SW480 (cell line): Measurements from ENCODE around the gene AUTS2.
"Not testable (repeated sequence)": the region's sequence is repeated elsewhere in the genome, so short reads cannot be mapped to it uniquely, and the experiment has no call there.

ENCODE experiments used
- DNase-seq: peaks from one replicate; pipeline ENCODE4 v3.0.0-alpha.2; 2016; ENCODE audit warnings: low spot score

Gene AUTS2

DNA sequence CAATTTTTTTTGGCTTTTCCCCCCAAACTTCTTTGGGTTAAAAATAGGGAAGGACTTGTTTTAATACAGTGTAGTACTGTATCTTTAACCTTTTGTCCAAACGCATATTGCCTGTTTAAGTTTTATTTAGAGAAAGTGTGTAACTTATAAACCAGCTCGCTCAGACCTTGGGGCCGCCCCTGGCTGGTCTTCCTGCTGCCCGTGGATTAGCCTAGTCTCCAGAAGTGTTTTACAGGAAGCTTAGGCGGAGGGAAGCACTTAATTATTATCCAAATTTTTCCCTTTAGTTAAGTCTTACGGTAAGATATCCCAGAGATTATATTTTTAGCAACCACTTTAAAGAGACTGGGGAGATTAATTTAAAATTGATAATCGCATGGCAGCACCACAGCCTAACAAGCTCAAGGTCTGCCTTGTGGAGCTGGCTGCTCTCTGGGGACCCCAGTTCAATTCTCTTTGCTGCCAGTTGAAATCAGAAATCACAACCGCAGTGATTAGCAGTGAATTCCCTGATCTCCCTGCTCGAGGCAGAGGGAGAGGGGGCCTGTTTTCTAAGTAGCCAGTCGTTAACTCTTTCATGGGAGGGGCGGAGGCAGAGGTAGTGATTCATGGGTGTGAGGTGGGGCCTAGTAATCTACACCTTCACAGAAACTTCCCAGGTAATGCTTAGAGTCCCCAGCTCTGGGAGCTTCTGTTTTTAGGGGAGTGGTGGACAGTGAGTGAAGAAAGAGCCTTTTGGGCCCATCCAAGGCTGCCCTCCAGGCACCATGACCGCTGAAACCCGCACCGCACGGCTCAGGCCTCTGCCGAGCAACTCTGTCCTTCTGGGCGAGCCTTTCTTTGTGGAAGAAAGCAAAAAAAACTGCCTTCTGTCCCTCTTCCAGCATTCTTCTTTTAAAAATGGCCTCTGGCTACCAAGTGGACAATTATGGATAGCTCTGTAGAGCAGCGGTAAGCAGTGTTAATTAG is 984.9 kb downstream of the AUTS2 start:
- DNase-seq: no peak

DNA sequence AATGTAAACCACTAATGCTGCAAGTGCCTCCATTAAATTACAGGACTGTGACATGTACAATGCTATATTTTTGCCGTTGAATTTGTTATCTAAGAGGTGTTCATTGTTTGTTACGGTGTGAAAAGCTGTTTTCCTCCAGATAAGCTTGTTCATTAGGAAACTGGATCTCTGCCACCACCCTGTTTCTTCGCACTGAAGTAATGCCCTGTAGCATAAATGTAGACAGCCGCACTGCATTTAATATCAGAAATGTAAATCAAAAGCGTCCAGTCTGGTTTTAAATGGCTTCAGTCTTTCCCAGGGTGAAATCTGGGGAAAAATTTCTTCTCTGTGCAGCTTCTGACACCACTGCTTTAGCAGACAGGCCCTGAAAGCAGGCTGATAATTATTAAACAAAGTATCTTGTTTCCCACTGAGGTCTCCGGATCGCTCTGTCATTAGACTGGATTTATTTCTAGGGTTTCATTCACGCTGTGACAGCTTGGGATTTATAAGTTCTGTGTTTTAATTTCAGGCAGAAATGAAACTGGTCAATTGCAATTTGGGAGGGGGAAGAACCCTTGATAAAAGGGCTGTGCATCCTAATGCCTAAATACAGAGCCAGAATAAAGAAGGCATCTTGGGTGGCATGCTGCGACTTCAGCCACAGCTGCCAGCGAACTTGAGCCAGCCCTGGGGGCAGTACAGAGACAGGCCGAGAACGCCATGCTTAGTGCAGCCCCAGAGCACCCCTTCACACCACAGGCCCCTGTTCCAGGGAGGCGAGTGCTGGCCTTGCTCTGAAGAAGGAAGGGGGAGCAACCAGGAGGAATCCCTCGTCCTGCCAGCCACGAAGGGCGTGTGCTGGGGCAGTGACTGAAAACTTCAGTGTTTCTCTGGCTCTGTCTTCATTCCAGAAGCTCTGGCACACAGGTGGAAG is 985.9 kb downstream of the AUTS2 start:
- DNase-seq: no peak

DNA sequence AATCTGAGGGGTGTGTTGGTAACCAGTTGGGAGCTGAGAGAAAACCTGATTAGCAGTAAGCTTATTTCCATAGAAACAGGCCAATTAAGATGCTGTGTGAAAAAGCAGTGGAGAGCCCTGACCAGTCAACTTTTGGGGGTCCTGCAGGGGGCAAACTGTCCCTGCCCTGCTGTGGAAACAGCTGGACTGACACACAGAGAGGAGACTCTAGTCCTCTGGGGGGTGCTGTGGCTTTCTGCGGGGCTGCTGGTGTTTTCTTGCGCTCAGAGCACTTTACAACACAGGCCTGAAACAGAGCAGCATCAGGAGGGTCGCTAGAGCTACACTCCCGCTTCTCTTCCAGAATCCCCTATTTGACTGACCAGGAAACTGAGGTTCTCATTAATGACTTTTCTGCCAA is 986.8 kb downstream of the AUTS2 start:
- no peak for DNase-seq

DNA sequence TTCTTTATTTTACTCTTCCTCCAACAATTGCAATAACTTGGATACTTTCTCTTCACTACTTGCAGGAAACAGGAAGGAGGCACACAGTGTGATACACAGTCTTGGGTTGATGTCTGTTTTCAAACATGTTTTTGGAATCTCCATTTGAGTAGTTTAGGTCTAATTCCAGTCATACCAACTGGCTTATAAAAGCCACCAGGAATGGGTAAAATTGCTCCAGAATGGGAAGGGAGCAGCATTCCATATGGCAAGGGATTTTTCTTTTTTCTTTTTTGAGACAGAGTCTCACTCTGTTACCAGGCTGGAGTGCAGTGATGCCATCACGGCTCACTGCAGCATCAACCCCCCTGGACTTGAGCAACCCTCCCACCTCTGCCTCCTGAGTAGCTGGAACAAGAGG is 988.5 kb downstream of the AUTS2 start:
- no peak for DNase-seq

DNA sequence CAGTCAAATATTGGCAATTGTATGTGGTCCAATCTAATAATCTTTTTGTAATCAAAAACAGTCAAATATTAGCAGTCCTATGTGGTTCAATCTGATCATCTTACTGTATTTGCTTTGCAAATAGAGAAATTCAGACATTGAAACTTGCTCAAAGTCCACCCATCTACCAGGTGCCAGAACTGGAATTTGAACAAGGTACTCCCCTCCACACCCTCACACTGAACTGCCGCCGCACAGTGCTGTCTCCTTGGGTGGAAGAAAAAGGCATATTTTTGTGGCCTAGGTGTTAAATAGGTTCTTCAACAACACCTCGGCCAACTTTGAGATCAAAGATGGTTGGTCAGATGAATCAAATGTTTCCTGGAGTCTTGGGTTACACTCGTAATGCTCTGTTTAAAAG is 989.5 kb downstream of the AUTS2 start:
- DNase-seq: no peak

DNA sequence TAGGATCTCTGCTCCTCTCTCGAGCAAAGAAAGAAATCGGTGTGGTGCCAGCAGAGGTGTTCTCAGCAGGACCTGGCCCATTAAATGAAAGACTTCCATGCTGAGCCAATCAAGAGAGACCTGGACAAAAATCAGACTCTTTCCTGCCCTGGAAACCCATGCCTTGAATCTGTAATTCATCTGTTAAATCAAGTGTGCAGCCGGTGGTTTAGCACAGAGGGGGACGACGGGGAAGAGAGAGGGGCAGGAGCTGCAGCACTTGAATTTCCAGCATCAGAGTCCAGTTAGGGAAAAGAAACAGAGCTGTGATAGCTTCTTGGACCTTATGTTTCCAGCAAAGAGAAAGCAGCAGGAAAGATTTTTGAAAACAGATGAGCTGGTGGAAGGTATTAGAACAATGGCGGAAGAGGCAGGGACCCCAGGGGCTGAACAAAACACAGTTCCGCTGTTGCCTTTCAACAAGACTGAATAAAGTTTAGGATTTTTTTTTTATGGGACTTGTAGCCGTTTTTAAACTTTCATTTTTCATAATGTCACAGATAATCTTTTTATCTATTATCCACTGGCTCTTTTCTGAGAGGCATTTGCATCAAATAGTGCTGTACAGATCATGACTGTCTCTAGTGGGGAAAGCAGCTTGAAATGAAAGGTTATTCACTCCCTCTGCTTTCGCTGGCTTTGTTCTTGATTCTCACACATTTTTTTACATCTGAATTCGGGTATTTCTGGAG is 990.1 kb downstream of the AUTS2 start:
- DNase-seq: no peak

DNA sequence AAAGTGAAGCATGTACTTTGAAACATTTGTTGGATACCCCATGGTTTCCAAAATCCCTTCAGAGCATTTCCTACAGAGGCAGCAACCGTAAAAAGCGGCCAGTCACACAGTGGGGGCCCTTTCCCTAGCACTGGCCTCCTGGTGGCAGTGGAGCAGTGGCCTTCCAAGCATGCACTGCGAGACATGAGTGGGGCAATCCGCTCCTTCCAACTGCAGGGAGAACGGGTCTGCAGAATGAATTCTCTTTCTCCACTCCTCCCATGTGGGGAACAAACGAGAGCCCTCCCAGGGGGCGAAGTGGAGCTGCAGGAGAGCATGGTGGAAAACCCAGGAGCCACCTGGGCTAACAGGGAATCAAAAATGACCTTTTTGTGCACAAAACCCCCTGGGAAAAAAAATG is 990.7 kb downstream of the AUTS2 start:
- no peak for DNase-seq

DNA sequence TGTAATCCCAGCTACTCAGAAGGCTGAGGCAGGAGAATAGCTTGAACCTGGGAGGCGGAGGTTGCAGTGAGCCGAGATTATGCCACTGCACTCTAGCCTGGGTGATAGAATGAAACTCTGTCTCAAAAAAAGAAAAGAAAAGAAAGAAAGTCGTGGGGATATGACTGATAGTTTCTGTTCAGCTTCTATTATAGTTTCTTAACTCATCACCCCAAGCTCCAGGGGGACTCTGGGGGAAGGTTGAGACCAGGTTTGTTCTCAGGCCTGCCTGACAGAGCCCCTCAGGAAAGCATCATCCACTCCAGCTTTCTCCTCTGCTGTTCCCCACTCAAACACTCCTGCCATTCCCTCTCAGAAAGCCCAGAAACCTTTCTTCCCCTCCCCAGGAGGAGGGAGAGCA is 991.3 kb downstream of the AUTS2 start:
- no peak for DNase-seq

DNA sequence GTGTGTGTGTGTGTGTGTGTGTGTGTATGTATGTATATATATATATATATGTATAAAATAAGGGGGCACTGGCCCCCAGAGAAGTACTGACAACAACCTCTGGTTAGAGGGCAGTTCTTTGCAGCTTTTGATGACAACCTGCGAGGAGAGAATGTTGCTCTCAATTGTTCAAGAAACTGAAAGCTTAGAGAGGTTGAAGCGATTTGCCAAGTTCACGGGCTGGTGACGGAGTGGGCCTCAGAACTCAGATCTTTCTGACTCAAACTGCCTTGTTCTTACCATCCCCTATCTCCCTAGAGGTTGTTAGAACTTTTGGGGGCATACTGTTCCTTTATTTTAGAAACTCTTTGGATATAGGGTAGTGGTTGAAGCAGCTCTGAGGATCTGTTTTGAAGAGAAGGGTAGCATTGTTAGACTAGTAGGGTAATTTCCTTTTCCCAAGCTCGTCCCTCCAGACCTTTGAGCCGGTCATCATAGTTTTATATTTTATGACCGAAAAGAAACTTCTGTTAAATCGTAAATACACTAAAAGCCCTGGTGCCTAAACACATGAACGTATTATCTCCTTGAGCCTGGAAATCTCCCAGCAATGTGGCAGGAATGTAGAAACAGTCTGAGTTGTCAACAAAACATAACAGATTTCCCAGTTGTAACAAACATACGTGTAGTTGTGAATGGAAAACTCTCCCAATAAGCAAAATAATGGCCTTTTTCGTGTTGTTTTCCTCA is 992.0 kb downstream of the AUTS2 start:
- no peak for DNase-seq

DNA sequence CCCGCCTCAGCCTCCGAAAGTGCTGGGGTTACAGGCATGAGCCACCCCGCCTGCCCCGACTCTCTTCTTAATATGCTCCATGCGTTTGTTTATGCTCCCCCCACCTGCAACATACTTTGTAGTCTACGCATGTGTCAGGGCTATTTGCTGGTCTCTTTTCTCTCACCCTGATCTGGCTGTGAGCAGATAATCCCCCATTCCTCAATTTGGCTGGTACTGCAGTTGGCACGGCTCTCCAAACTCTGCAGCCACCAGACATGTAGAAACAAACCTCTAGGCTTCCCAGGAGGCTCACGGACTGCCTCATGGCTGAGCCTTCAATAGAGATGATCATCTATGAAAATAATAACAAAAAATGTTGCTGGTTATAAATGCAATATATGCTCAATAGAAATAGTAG is 993.4 kb downstream of the AUTS2 start:
- DNase-seq: no peak

DNA sequence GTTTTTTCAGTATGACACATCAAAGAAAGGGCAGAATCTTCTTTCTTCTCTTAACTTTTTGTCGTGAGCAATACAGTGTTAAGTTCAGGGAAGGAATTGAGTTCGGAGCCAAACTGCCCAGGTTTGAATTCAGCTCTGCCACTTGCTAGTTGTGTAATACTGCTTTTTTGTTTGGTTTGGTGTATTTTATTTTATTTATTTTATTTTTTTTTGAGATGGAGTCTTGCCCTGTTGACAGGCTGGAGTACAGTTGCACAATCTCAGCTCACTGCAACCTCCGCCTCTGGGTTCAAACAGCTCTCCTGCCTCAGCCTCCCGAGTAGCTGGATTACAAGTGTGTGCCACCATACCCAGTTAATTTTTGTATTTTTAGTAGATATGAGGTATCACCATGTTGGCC is 993.9 kb downstream of the AUTS2 start:
- no peak for DNase-seq

DNA sequence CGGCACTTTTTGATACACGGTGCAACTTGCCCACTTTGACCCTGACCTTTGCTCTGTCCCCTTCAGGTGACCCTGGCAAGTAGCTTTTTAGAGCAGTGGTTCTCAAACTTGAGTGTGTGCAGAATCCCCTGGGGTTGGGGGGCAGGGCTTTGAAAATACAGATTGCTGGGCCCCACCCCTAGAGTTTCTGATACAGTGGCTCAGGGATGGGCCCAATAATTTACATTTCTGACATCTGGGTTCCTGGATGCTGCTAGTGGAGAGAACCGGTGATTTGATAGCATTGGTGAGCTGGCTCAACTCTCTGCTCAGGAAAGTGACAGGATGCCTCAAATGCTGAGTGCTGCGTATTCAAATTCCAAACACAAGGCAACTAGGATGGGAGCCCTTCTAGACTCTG is 995.9 kb downstream of the AUTS2 start:
- no peak for DNase-seq

DNA sequence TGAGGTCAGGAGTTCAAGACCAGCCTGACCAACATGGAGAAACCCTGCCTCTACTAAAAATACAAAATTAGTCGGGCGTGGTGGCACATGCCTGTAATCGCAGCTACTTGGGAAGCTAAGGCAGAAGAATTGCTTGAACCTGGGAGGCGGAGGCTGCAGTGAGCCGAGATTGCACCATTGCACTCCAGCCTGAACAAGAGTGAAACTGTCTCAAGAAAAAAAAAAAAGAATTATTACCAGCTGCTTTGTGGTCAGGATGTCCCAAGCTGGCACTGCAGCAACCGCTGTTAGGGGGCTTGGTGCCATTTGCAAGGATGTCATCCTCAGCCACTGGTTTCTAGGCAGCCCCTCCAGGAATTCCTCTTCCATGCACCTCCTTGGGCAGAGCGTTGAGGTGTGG is 996.6 kb downstream of the AUTS2 start:
- DNase-seq: not testable (repeated sequence)

DNA sequence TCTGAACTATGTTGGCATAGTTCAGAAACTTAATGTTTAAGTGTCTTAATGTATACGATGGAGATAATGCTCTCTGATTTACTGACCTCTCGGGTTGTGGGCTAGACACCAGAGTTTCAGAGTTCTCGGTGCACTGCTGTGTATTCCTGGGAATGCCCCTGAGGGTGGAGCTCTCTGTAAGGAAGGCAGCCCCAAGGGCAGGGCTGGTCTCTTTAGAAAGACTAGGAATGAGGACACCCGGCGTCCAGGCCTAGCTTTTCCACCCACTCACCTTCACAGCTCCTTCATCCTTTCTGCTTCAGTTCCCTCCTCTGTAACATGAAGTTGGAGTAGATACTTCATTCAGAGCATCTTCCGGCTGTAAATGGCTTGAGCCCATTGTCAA is 997.1 kb downstream of the AUTS2 start:
- no peak for DNase-seq

DNA sequence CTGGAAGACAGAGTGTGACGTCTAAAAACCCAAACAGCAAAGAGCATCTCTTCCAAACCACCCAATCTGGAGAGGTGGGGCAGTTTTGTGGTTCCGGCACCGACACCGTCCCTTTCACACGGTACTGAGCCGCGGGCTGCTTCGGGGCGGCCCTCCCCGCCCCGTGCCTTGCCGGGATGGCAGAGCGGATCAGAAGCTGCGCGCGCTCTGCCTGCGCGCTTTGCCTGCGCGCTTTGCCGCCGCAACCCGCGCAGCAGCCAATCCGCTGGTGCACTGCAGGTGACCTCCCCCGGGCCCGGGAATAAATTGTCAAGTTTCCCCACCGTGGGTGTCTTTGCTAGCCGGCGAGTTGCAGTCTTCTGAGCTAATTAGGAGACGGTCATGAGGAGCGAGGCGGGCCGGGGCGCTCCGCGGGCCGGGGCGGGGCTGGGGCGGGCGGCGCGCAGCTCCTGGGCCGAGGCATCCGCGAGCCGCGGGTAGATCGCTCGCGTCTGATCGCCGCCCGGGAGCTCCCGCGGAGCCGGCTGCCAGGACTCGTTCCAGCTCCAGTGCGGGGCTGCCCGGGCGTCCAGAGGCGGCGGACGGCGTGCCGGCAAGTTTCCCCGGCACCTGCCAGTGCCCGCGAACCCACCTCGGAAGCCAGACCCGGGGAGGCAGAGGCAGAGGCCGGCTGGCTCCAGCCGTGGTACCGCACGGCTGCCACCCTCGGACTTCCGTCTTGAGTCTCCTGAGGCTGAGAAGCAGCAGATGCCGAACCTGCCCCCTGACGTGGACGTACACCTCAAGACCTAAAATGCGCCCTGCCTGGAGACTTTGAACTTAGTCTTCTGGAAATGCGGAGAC is 997.7 kb downstream of the AUTS2 start:
- DNase-seq: no peak

DNA sequence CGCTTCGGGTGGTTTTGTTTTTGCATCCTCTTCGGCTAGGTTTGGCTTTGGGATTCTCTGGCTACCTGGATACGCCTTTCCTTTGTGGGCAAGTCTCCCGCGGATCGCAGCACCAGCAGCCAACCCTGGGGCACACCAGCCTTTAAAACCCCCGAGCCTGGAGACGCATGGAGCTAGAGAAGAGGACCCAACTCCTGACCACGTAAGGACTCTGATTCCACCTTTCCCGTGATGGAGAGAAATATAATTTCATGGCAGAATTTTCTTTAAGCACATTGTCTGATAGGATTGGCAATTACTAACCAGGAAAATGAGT is 998.3 kb downstream of the AUTS2 start:
- DNase-seq: no peak

DNA sequence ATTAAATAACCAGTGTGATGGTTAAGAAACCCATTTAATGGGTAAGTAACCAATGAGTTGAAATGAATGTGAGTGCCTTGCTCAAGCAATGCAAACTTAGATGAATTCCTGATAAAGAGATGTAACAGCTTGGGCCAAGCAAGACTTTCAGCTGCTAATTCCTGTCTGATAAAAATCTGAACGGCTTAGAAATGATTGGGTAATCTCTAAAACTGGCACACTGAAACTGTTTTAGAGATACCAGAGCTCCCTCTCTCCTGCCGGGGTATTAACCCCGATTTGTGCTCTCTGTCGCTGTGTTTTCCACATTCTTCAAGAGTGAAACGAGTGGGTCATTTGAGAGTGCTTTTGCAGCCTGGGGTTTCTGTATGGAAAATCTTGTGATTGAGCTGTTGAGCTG is 998.8 kb downstream of the AUTS2 start:
- DNase-seq: no peak

DNA sequence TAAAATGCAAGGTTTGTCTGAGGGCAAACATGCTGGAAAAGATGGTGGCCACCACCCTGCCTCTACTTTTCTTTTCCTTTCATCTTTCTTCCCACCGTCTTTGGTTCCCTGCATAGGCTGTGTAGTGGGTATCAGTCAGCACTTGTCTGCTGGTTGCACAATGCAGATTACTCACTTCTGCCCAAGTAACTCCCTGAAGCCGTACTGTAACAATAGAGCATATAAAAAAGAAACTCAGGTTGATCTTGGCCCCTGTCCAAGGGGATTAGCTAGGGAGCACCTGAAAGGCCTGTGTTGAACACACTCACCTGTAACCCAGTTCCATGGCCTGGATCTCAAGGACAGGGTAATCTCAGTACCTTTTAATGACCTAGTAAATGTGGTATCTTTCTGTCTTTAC is 1000.7 kb downstream of the AUTS2 start:
- peak; percentile 78 for DNase-seq

DNA sequence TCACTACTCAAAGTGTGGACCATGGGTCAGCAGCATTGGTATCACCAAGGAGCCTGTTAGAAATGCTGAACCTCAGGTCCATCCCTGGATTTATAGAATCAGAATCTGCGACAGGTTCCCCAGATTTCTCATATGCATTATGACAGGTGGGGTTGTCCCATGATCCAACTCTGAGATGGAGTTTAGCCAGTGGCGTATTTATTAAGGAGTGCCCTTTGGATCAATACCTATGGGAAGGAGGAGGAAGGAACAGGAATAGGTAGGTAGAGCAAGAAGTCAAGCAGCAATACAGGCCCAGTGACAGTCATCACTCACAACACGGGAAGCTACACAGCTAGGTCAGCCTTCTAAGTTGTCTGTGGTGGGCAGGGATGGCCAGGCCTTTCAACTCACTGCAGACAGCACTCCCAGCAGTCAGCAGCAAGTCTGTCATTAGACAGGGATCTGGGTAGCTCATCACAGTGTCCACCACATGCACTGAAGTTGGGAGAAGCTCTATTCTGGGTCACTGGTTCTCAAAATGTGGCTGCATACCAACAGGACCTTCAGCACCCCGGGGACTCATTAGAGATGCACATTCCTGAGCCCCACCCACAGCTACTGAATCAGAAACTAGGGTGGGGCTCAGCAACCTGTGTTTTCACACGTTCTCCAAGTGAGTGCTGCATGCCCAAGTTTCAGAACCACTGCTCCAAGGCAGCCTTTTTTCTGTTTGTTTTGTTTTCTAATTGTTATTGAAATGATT is 1001.3 kb downstream of the AUTS2 start:
- DNase-seq: peak; percentile 88

DNA sequence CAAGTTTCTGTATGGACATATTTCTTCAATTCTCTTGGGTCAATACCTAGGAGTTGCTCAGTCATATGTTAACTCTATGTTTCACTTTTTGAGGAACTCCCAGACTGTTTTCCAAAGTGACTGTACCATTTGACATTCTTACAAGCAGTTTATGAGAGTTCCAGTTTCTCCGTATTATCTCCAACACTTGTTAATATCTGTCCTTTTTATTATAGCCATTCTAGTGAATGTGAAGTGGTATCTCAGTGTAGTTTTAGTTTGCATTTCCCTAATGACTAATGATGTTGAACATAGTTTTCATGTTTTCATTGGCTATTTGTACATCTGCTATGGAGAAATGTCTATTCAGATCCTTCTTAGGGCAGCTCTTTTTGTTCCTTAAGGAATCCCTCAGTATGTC is 1002.7 kb downstream of the AUTS2 start:
- no peak for DNase-seq
